GM23338 (cell line): Measurements from ENCODE around the gene HBS1L.

Source experiments
- CTCF ChIP-seq, 2 experiments: fragments of 200-600 bp in 1 of 2; sonication (generic) in 1 of 2; conservative IDR thresholded peaks; 2 replicates each; pipeline versions ENCODE4 v1.5.1 to v1.6.1; 2016 to 2017; ENCODE audit warnings: antibody characterized with exemption in 2 of 2, low read depth in 2 of 2, mild to moderate bottlenecking in 2 of 2, moderate library complexity in 1 of 2
- EZH2phosphoT487 ChIP-seq: fragments of 200-600 bp; sonication (generic); IDR thresholded peaks from one replicate; pipeline ENCODE4 v1.8.1; 2018; ENCODE audit warnings: antibody characterized with exemption; ENCODE audit not compliant: unreplicated experiment
- JUNB ChIP-seq: IDR thresholded peaks from one replicate; pipeline ENCODE4 v1.6.1; 2016; ENCODE audit warnings: antibody characterized with exemption; ENCODE audit not compliant: unreplicated experiment

GRCh38 chr6:135044639-135045038 lies 10.0 kb downstream of the HBS1L start:
- TF ChIP-seq CTCF (conservative IDR thresholded peaks at IDR 0.05; ENCODE audit: low read depth in 2 of 2) (no peak), EZH2phosphoT487 (no peak), JUNB (no peak)
